GM12892 (cell line): ENCODE measurements around the gene RMDN3.

ENCODE experiments used
- POLR2A ChIP-seq: IDR thresholded peaks from 2 replicates; pipeline ENCODE4 v1.6.1; 2011; ENCODE audit warnings: low read depth, low read length, control low read depth
- POLR2AphosphoS5 ChIP-seq: IDR thresholded peaks from 2 replicates; pipeline ENCODE4 v1.6.1; 2011; ENCODE audit warnings: low read depth, low read length, control low read depth
- TAF1 ChIP-seq: IDR thresholded peaks from 2 replicates; pipeline ENCODE4 v1.6.1; 2011; ENCODE audit warnings: low read depth, mild to moderate bottlenecking, control low read depth, low read length, borderline replicate concordance

DNA sequence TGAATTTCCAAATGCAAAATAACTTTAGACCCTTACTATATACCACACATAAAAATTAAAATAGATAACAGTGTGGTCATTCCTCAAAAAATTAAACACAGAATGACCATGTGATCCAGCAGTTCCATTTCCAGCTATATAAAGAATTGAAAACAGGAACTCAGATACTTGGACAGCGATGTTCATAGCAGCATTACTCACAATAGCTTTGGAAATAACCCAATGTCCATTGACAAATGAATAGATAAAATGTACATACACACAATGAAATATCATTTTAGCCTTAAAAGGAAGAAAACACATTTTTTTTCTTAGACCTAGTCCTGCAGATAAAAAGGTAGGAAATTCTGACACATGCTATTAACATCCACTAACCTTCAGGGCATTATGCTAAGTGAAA, 33.4 kb downstream of the RMDN3 start:
- TF ChIP-seq POLR2A = no peak
- no peak for TF ChIP-seq TAF1
- TF ChIP-seq POLR2AphosphoS5 = no peak
